Ishikawa (cell line): ENCODE data around the gene DOC2B.

Experiments used
- EP300 ChIP-seq: IDR thresholded peaks from 2 replicates; pipeline ENCODE4 v1.6.1; 2012; ENCODE audit warnings: borderline replicate concordance
- FOXM1 ChIP-seq: IDR thresholded peaks from 2 replicates; pipeline ENCODE4 v1.6.1; 2012; ENCODE audit warnings: low read depth, borderline replicate concordance
- RAD21 ChIP-seq: IDR thresholded peaks from 2 replicates; pipeline ENCODE4 v1.6.1; 2012; ENCODE audit warnings: low read depth
- TAF1 ChIP-seq: IDR thresholded peaks from 2 replicates; pipeline ENCODE4 v1.6.1; 2012; ENCODE audit warnings: low read depth, mild to moderate bottlenecking
- TEAD4 ChIP-seq: IDR thresholded peaks from 2 replicates; pipeline ENCODE4 v1.6.1; 2012
- ZBTB7A ChIP-seq: IDR thresholded peaks from 2 replicates; pipeline ENCODE4 v1.6.1; 2012; ENCODE audit warnings: low read depth
- TF ChIP-seq, protein P1 (sequence below): IDR thresholded peaks from 2 replicates; pipeline ENCODE4 v1.6.1; 2012; ENCODE audit warnings: low read depth, mild to moderate bottlenecking
- TF ChIP-seq, protein P2 (sequence below): IDR thresholded peaks from 2 replicates; pipeline ENCODE4 v1.6.1; 2012

DNA sequence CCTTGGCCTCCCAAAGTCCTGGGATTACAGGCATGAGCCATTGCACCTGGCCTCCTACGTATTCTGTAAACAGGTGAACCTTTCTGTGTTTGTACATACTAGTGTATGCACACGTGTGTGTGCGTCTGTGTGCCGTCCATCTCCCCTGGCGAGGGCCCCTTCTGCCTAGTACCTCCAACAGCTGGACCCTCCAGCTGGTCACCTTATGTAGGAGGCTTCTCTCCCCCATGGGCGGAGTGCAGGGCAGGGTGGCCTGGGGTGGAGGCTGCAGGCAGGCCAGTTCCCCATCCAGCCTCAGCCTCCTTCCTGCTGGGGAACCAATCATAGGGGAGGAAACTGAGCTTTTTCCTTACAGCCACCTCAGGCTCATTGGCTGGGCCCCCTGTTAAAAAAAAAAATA lies 24.4 kb upstream of the DOC2B start:
- TF ChIP-seq ZBTB7A, result no peak
- TF ChIP-seq TEAD4, result no peak
- no peak for TF ChIP-seq TAF1
- TF ChIP-seq, protein P1, sequence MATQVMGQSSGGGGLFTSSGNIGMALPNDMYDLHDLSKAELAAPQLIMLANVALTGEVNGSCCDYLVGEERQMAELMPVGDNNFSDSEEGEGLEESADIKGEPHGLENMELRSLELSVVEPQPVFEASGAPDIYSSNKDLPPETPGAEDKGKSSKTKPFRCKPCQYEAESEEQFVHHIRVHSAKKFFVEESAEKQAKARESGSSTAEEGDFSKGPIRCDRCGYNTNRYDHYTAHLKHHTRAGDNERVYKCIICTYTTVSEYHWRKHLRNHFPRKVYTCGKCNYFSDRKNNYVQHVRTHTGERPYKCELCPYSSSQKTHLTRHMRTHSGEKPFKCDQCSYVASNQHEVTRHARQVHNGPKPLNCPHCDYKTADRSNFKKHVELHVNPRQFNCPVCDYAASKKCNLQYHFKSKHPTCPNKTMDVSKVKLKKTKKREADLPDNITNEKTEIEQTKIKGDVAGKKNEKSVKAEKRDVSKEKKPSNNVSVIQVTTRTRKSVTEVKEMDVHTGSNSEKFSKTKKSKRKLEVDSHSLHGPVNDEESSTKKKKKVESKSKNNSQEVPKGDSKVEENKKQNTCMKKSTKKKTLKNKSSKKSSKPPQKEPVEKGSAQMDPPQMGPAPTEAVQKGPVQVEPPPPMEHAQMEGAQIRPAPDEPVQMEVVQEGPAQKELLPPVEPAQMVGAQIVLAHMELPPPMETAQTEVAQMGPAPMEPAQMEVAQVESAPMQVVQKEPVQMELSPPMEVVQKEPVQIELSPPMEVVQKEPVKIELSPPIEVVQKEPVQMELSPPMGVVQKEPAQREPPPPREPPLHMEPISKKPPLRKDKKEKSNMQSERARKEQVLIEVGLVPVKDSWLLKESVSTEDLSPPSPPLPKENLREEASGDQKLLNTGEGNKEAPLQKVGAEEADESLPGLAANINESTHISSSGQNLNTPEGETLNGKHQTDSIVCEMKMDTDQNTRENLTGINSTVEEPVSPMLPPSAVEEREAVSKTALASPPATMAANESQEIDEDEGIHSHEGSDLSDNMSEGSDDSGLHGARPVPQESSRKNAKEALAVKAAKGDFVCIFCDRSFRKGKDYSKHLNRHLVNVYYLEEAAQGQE, result no peak
- no peak for TF ChIP-seq EP300
- no peak for TF ChIP-seq RAD21
- TF ChIP-seq, protein P2, sequence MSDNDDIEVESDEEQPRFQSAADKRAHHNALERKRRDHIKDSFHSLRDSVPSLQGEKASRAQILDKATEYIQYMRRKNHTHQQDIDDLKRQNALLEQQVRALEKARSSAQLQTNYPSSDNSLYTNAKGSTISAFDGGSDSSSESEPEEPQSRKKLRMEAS, result no peak
- no peak for TF ChIP-seq FOXM1
